ENCODE results near the gene SHC2.
A peak's percentile ranks its signal among the peaks of the same experiment; 100 is the strongest.

- TF ChIP-seq POLR2A (IDR thresholded peaks at IDR 0.05; ENCODE audit: low read length) (peak; percentile 87), GATA1 (IDR thresholded peaks at IDR 0.05; ENCODE audit: low read depth, low read length) (no peak)
Observed at GRCh38 chr19:488505-489417, 27.9 kb upstream of the SHC2 start.
